Activated T-cell treated with anti-CD3 and anti-CD28 coated beads for 24 hours (primary cell): ENCODE measurements around the gene LRP11.
"Not testable (repeated sequence)": the region's sequence is repeated elsewhere in the genome, so short reads cannot be mapped to it uniquely, and the experiment has no call there.

Source experiments
- DNase-seq: peaks from one replicate; pipeline ENCODE4 v3.0.0-alpha.2; 2020; ENCODE audit warnings: low read depth

Gene LRP11

GRCh38 chr6:149869275-149869892, 5.2 kb upstream of the LRP11 start:
- DNase-seq, result no peak

DNA sequence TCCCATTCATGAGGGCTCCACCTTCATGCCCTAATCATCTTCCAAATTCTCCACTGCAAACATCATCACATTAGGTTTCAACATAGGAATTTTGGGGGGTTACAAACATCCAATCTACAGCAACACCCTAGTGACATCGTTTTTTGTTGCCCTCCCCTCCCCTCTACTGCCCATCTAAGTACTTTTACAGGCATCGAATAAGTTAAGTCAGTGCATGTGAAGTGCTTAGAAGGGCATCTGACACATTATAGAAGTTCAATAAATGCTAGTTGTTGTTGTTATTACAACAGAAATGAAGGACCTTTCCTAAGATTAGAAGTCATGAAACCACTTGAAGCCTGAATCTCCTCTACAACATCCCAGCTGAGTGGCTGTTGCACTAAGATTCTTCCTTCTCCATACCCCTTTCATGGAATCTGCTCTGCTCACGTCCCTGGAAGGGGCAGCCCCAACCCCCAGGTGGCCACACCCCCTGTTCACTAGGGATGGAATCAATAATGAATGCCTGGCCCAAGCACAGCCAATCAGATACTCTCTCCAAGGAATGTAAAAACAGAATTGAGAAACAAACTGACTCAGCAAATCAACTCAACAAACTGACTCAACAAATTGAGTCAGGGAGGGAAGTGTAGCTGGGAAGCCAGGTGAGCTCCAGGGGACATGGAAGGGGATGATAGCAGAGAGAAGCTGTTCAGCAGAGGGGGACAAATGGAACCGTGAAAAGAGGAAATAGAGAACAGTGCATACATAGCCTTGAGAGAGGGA, 3.9 kb upstream of the LRP11 start:
- DNase-seq, result no peak

DNA sequence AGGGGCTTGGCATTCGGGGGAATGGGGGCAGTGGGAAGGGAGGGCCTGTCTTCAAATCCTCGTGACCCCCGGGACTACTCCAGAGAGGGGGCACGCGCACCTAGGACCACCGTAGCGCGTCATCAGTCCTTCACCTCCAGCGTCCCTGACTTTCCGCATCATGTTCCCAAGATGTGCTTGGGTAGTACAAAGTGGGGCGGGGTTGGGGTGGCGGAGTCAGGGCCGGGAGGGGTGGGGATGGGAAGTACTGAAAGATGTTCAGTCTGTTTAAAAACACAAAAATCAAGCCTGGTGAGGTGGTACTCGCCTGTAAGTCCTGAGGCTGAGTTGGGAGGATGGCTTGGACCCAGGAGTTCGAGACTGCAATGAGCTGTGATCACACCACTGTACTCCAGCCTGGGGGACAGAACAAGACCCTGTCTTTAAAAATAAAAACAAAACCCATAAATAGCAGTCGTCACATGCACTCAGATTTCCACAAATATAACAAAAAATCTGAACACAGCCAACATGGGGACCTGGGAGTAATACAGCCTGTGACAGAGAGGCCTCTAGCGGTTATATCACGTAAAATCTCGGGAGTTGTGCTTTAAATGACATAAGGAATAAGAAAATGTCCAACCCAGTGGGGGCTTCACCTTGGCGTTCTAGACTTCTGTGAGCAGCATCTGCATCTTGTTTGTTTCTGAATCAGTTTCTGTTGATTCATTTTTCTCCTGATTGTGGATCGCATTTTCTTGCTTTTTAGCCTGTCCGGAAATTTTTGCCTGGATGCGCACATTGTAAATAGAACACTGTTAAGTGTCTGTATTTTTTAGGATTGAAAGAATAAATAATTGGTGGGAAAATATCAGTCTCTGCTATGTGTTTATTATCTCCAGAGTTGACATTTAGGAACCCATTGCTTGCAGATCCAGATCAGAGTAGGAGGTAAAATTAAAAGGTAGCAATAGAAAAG, 698 bp upstream of the LRP11 start:
- DNase-seq, result no peak

DNA sequence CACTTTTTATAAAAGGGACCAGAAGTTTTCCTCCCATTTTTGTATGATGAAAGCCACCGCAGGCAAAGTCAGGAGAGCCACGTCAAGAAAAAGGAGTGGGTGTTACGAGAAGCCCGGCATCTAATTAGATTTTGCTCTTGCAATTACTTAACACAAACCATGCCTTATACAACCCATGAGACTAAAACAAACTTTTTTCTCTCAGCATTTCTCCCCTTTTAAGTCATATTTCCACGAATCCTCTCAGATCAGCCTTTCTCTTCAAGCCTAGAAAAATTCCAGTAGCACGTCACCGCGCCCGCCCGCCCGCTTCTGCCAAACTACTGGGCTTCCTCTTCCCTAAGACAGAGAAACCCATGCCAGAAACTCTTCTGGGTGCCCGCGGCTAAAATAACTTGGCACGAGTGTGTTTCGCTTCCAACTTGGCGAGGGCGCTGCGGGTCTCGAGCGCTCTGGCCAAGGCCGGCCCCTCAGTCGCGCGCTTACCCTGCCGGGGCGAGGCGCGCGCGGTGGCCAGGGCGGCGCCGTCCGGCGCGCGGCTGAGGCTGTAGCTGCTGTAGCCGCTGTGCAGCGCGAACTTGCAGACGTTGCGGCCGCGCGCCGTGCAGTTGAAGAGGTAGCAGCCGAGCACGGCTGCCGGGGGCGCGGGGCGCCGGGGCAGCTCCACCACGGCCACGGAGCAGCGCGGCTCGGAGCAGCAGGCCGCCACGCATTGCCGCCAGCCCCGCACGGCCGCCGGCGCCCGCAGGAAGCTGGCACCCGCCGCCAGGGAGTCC, 1.0 kb downstream of the LRP11 start:
- no peak for DNase-seq

- DNase-seq, result not testable (repeated sequence)
Measured at GRCh38 chr6:149862424-149862738, 1.8 kb downstream of the LRP11 start.

DNA sequence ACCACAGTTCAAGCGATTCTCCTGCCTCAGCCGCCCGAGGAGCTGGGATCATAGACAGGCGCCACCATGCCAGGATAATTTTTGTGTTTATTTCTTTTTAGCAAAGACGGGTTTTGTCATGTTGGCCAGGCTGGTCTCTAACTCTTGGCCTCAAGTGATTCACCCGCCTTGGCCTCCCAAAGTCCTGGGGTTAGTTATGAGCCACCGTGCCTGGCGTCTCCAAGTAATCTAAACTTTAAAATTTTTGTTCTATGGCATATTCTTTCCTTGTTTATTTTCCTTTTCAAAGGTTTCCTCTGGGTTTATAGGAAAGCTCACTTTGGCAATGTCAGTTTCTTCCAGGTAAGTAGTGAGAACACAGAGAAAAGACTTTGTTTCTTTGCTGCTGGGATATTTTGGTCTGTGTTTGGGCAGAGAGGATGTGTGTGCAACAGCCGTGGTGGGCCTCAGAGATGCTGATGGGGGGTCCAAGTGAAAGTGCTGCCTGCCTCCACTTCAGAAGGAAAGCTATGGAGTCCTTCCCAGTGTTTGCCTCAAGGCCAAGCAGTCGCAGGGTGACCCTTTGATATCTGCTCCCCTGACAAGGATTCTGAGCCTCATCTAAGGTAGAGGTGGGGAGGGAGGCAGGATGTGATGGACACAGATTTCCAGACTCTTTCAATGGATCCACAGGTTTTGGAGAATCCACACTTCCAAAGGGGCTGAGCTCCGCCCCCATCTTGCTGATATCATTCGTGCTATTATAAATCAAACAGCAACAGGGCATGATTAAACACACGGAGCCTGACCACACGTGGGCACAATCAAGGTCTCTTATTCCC, 2.3 kb downstream of the LRP11 start:
- DNase-seq, result no peak

- no peak for DNase-seq
Measured at GRCh38 chr6:149860834-149861602, 3.1 kb downstream of the LRP11 start.

DNA sequence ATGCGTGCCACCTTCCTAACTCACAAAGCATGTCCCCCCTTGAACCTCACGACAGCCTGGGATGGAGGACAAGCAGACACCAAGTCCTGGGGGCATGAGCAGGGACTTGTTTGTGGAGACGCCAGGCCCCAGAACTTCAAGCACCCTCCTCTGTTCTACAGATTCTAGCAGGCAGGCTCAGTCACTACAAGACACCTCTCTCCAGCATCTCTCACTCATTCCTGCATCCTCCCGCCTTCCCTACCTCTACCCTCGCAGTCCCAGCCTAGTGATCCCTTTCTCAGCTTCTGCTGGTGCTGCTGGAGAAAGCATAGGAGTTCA, 3.7 kb downstream of the LRP11 start:
- DNase-seq, result no peak

GRCh38 chr6:149859938-149860337, 4.2 kb downstream of the LRP11 start:
- DNase-seq, result no peak

DNA sequence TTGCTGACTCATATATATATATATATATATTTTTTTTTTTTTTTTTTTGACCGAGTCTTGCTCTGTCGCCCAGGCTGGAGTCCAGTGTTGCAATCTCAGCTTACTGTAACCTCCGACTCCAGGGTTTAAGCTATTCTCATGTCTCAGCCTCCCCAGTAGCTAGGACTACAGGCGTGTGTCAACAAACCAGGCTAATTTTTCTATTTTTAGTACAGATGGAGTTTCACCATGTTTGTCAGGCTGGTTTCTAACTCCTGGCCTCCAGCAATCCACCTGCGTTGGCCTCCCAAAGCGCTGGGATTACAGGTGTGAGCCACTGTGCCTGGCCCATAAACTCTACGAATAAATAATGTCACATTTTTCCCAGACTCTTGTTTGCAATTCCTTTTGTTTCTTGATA, 4.8 kb downstream of the LRP11 start:
- no peak for DNase-seq

GRCh38 chr6:149857541-149857940, 6.6 kb downstream of the LRP11 start:
- DNase-seq, result no peak

- DNase-seq, result no peak
Measured at GRCh38 chr6:149856256-149856994, 7.7 kb downstream of the LRP11 start.

DNA sequence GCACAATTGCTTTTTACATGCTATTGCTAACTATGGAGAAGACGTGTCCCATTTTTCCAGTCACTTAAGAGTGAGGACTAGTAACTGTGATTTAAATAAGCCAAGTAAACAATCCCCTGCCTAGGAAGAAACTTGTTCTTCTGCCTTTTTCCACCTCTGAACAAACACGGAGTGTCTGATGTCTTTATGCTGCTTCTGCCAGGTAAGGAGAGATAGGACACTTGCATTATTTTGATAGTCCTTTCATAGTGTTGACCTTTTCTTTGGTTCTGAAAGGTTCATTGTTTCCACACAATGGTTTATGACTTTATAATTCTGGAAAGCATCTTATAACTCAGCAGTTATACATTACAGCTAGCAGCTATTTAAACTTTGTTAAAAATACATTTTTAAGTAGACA, 8.4 kb downstream of the LRP11 start:
- DNase-seq, result no peak

- DNase-seq, result no peak
Measured at GRCh38 chr6:149855040-149855654, 9.0 kb downstream of the LRP11 start.

DNA sequence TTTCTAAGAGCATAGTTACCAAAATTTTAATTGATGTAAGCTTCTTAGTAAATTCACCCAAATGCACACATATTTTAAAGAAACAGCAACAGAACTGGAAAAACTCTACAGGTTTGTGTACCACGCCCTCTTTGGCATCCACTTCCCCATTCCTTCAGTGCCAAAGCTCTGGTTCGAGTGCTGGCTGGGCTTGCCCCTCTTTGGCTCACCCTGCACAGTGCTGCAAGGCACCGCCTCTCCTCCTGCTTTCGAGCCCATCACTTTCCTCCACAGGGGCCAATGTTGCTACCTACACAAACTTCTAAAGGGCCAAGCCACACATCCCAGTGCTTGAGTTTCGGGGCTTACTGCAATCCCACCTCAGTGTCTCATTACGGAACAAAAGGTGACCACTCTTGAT, 9.6 kb downstream of the LRP11 start:
- DNase-seq, result no peak

GRCh38 chr6:149854017-149854416, 10.1 kb downstream of the LRP11 start:
- not testable (repeated sequence) for DNase-seq

DNA sequence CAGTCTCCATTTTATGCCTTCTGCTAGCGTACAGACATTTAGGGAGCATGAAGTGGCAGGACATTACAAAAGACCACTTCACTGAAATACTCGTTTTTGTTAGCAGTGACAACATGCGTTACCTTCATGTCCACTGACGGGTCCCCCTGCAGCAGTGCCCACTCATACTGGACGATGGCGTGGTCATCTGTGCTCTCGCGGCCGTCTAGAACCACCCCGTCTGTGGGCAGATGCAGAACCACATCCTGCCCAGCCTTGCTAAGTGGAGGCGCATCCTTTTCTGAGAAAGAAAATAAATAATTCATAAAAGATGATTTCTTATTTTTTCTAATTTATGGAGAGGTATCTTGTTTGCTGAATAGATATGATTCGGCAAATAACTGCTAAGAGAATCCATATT, 11.3 kb downstream of the LRP11 start:
- DNase-seq, result no peak

- DNase-seq, result no peak
Measured at GRCh38 chr6:149852180-149852579, 12.0 kb downstream of the LRP11 start.

DNA sequence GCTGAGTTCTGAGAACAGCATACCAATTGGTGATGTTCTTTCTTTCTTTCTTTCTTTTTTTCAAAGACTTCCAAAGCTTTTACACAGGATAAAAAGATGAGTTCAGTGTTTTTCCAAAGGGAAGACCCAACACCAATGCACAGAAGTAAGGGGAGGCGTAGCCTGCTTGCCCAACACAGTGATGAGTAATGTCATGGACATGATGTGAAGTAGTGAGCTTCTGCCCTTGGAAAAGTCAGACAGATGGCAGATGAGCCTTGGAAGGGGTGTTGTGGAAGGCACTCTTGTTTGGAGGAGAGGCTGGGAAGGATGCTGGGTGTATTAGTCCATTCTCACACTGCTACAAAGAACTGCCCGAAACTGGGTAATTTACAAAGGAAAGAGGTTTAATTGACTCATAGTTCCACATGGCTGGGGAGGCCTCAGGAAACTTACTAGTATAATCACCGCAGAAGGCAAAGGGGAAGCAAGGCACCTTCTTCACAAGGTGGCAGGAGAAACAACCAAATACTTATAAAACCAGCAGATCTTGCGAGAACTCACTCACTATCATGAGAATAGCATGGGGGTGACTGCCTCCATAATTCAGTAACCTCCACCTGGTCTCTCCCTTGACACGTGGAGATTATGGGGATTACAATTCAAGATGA, 12.6 kb downstream of the LRP11 start:
- no peak for DNase-seq
